ENCODE measurements around the gene FNDC3A. TPM values are rescaled to one million over a fixed set of nuclear protein-coding genes. Genes with fewer than 3 reads are reported as not detected.

The FNDC3A gene
- total RNA-seq, 1 experiment from 2014 or later: 34.3 TPM

DNA sequence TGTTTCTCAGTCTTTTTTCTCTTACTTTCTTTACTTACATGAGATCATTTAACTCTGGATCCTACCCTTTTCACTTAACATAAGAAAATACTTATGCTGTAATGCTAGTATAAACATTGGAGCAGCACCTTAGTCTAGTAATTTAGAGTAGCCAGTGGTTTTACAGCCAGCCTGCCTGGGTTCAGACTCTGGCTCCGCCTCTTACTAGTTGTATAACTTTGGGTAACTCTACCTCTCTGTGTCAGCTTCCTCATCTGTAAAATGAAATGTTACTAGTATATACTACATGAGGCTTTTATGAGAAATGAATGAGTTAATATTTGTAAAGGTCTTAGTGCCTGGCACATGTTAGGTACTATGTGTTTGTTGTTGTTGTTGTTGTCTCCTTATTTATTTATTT, 277.6 kb downstream of the FNDC3A start:
- POLR2A ChIA-PET (ENCODE audit: unreplicated experiment): no interaction called here
- no peak overlapping the region for H3K27ac ChIP-seq

DNA sequence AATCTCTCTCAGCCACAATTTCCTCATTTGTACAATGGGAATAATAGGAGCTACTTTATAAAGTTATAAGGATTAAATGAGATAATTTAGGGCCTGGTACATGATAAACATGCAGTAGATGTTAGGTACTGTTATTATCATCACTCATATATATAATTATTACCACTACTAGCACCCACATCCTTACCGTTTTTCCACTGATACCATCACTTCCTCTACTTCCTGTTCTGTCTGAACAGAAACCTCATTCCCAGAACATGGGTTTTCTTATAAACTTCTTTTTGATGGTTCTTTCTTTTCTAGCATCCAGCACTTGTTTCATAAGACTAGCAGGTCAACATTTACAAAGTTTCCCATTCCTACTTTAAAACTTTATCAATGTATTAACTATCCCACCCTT, 278.3 kb downstream of the FNDC3A start:
- H4K20me1 ChIP-seq (ENCODE audit: insufficient read depth): no peaks in the 10 kb centered on the region
- H3K9me3 ChIP-seq (ENCODE audit: insufficient read depth, low read depth): no peaks in the 10 kb centered on the region
- H3K79me2 ChIP-seq (ENCODE audit: low read depth): peaks cover 3% of the 10 kb centered on the region; the same call in 1 of the 2 replicates
- H3K4me1 ChIP-seq (replicated peaks; ENCODE audit: insufficient read depth): peaks cover 4% of the 10 kb centered on the region; the same call in 1 of the 2 replicates
- POLR2A ChIA-PET (ENCODE audit: unreplicated experiment): no interaction called here
- H3K9me2 ChIP-seq (ENCODE audit: insufficient read depth): no peaks in the 10 kb centered on the region
- TF ChIP-seq, protein P1, sequence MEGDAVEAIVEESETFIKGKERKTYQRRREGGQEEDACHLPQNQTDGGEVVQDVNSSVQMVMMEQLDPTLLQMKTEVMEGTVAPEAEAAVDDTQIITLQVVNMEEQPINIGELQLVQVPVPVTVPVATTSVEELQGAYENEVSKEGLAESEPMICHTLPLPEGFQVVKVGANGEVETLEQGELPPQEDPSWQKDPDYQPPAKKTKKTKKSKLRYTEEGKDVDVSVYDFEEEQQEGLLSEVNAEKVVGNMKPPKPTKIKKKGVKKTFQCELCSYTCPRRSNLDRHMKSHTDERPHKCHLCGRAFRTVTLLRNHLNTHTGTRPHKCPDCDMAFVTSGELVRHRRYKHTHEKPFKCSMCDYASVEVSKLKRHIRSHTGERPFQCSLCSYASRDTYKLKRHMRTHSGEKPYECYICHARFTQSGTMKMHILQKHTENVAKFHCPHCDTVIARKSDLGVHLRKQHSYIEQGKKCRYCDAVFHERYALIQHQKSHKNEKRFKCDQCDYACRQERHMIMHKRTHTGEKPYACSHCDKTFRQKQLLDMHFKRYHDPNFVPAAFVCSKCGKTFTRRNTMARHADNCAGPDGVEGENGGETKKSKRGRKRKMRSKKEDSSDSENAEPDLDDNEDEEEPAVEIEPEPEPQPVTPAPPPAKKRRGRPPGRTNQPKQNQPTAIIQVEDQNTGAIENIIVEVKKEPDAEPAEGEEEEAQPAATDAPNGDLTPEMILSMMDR (conservative IDR thresholded peaks at IDR 0.05): no peak
- TF ChIP-seq EZH2 (IDR thresholded peaks at IDR 0.05; ENCODE audit: low read depth): no peak
- peaks cover 5% of the 10 kb centered on the region; the same call in 1 of the 2 replicates for H3K36me3 ChIP-seq (ENCODE audit: low read depth)
- CTCF ChIA-PET: no interaction called here
- no peak overlapping the region for H3K27ac ChIP-seq
- H3K4me2 ChIP-seq: no peak overlapping the region
- H3K4me3 ChIP-seq: no peak overlapping the region
- intact Hi-C loops (cut with micrococcal nuclease; ENCODE audit: unreplicated experiment): no loop called here
- no TSS peak for BruUV-seq (replicated peaks)
- 0 out of 2 replicates have a peak, but pooled peaks cover 7% of the 10 kb centered on the region for H3F3A ChIP-seq (ENCODE audit: insufficient read depth, low read depth)
- no peaks in the 10 kb centered on the region for H3K27me3 ChIP-seq (ENCODE audit: insufficient read depth, low read depth)
- no peak for DNase-seq
- H2AFZ ChIP-seq: no peak overlapping the region

More for the DNA sequence above, 277.6 kb downstream of the FNDC3A start:
- H3K36me3 ChIP-seq (ENCODE audit: low read depth): peaks cover 5% of the 10 kb centered on the region; the same call in 1 of the 2 replicates
- peaks cover 4% of the 10 kb centered on the region; the same call in 1 of the 2 replicates for H3K79me2 ChIP-seq (ENCODE audit: low read depth)
- TF ChIP-seq, protein P1 (conservative IDR thresholded peaks at IDR 0.05): no peak
- TF ChIP-seq EZH2 (IDR thresholded peaks at IDR 0.05; ENCODE audit: low read depth): no peak
- no TSS peak for BruUV-seq (replicated peaks)
- H4K20me1 ChIP-seq (ENCODE audit: insufficient read depth): no peaks in the 10 kb centered on the region
- no peak overlapping the region for H3K4me2 ChIP-seq
- intact Hi-C loops (cut with micrococcal nuclease; ENCODE audit: unreplicated experiment): no loop called here
- no peak overlapping the region for H2AFZ ChIP-seq
- 0 out of 2 replicates have a peak, but pooled peaks cover 8% of the 10 kb centered on the region for H3F3A ChIP-seq (ENCODE audit: insufficient read depth, low read depth)
- no peak for DNase-seq
- no peaks in the 10 kb centered on the region for H3K9me3 ChIP-seq (ENCODE audit: insufficient read depth, low read depth)
- H3K9me2 ChIP-seq (ENCODE audit: insufficient read depth): no peaks in the 10 kb centered on the region
- CTCF ChIA-PET: no interaction called here
- peaks cover 8% of the 10 kb centered on the region; the same call in 1 of the 2 replicates for H3K4me1 ChIP-seq (replicated peaks; ENCODE audit: insufficient read depth)
- no peaks in the 10 kb centered on the region for H3K27me3 ChIP-seq (ENCODE audit: insufficient read depth, low read depth)
- H3K4me3 ChIP-seq: no peak overlapping the region

DNA sequence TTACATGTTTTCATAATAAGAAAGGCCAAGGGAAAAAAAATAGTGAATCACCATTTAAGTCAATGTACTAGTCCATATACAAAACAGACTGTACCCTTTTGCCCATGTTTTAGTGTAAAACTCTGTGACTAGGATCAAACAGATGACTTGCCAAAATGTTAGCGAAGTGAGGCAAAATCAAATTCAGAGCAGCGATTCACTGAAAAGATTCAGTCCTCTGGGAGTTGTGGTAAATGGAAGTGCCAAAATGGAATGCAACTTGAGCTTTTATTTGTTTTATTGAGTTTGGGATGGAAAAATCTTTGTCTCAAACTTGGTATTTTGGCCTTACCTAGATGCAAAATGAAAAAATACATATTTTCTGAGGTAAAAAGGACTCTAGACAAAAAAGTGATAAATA, 281.1 kb downstream of the FNDC3A start:
- Histone ChIP-seq H3K36me3 (ENCODE audit: low read depth) (peaks cover 10% of the 10 kb centered on the region), H4K20me1 (ENCODE audit: insufficient read depth) (no peaks in the 10 kb centered on the region), H3F3A (ENCODE audit: insufficient read depth, low read depth) (0 out of 2 replicates have a peak, but pooled peaks cover 5% of the 10 kb centered on the region), H3K27me3 (ENCODE audit: insufficient read depth, low read depth) (no peaks in the 10 kb centered on the region), H3K4me2 (no peak overlapping the region), H3K79me2 (ENCODE audit: low read depth) (no peaks in the 10 kb centered on the region), H2AFZ (no peak overlapping the region), H3K9me2 (ENCODE audit: insufficient read depth) (no peaks in the 10 kb centered on the region), H3K9me3 (ENCODE audit: insufficient read depth, low read depth) (no peaks in the 10 kb centered on the region), H3K4me1 (replicated peaks; ENCODE audit: insufficient read depth) (no peaks in the 10 kb centered on the region), H3K4me3 (no peak overlapping the region), H3K27ac (no peak overlapping the region)
- intact Hi-C loops (cut with micrococcal nuclease; ENCODE audit: unreplicated experiment): no loop called here
- TF ChIP-seq, protein P1 (conservative IDR thresholded peaks at IDR 0.05): no peak
- no peak for TF ChIP-seq EZH2 (IDR thresholded peaks at IDR 0.05; ENCODE audit: low read depth)
- ChIA-PET CTCF (no interaction called here), POLR2A (ENCODE audit: unreplicated experiment) (interaction anchor here (0.6 kb wide), 1 partner anchor 170 kb away, joined by 3 read pairs; no protein-coding TSS in a partner anchor)
- no TSS peak for BruUV-seq (replicated peaks)
- DNase-seq: no peak

Measured in PC-9 (cell line).